NCI-H226 (cell line): ENCODE measurements around the gene PHACTR3.

Experiments
- DNase-seq: peaks from one replicate; pipeline ENCODE4 v3.0.0-alpha.2; 2015

The PHACTR3 gene

GRCh38 chr20:59823030-59823423 is 218.7 kb downstream of the PHACTR3 start:
- DNase-seq: no peak

GRCh38 chr20:59823491-59824259 is 219.3 kb downstream of the PHACTR3 start:
- no peak for DNase-seq

- DNase-seq: no peak
Observed at GRCh38 chr20:59824711-59825562, 220.6 kb downstream of the PHACTR3 start.

- no peak for DNase-seq
Observed at GRCh38 chr20:59825563-59825920, 221.2 kb downstream of the PHACTR3 start.

- no peak for DNase-seq
Observed at GRCh38 chr20:59825944-59826759, 221.8 kb downstream of the PHACTR3 start.

- no peak for DNase-seq
Observed at GRCh38 chr20:59827138-59828056, 223.1 kb downstream of the PHACTR3 start.

GRCh38 chr20:59828125-59829053 is 224.0 kb downstream of the PHACTR3 start:
- no peak for DNase-seq

GRCh38 chr20:59829054-59829785 is 224.9 kb downstream of the PHACTR3 start:
- no peak for DNase-seq

- no peak for DNase-seq
Observed at GRCh38 chr20:59829786-59830664, 225.7 kb downstream of the PHACTR3 start.

- no peak for DNase-seq
Observed at GRCh38 chr20:59830665-59831023, 226.3 kb downstream of the PHACTR3 start.

- DNase-seq: no peak
Observed at GRCh38 chr20:59831024-59831915, 226.9 kb downstream of the PHACTR3 start.

- no peak for DNase-seq
Observed at GRCh38 chr20:59831916-59832270, 227.6 kb downstream of the PHACTR3 start.

- no peak for DNase-seq
Observed at GRCh38 chr20:59832406-59833363, 228.3 kb downstream of the PHACTR3 start.

- no peak for DNase-seq
Observed at GRCh38 chr20:59835057-59835447, 230.7 kb downstream of the PHACTR3 start.

GRCh38 chr20:59835448-59836395 is 231.4 kb downstream of the PHACTR3 start:
- DNase-seq: no peak

GRCh38 chr20:59836767-59837166 is 232.4 kb downstream of the PHACTR3 start:
- no peak for DNase-seq
